ENCODE results near the gene FAM222B.

The FAM222B gene

DNA sequence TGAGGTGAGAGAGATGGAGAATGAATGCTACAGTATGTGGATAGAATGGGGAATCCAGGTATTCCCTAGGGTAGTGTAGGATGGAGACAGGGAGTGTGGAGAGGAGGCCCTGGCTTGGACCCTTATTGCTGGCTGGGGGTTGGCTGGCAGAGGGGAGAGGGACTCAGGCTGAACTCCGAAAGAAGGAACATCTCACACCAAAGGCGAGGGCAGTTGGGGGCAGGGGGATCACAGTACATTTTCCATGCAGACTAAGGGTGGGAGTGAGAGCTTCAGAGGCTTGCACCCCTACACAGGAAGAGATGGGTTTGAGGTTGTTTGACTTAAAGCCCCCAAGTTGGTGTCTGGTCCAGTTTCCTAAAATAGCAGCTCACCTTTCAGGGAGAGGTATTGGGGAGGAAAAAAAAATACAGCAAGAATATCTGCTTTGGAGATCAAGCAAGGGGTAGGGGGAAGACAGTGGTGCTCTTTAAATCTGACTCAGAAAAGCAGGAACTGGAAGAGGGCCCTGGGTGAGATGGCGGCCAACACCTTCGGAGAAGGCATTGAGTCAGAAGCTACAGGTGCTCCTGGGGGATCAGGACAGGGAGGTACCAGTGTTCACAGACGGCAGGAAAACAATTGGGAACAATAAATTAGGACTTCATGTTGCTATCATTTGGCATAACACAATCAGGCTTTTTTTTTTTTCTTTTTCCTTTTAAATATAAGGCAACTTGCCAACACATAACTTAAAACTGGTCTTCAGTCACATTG is 86.4 kb downstream of the FAM222B start:
- peaks cover 6% of the 10 kb centered on the region; the same call in 1 of the 2 replicates for H3K36me3 ChIP-seq (ENCODE audit: insufficient read depth, low read length)
- H3K4me1 ChIP-seq (ENCODE audit: control insufficient read depth, insufficient read depth, low read length, unreplicated experiment), result peaks cover 16% of the 10 kb centered on the region
- no peak overlapping the region for H3K4me3 ChIP-seq (ENCODE audit: low read depth, low read length)
- H3K79me2 ChIP-seq (ENCODE audit: control insufficient read depth, insufficient read depth, low read length, unreplicated experiment), result peaks cover 7% of the 10 kb centered on the region
- H3K27ac ChIP-seq (ENCODE audit: low read depth, low read length), result no peak overlapping the region
- no peaks in the 10 kb centered on the region for H3K27me3 ChIP-seq (ENCODE audit: insufficient read depth, low read length)
- no peak overlapping the region for H2AFZ ChIP-seq (ENCODE audit: low read length, unreplicated experiment)

DNA sequence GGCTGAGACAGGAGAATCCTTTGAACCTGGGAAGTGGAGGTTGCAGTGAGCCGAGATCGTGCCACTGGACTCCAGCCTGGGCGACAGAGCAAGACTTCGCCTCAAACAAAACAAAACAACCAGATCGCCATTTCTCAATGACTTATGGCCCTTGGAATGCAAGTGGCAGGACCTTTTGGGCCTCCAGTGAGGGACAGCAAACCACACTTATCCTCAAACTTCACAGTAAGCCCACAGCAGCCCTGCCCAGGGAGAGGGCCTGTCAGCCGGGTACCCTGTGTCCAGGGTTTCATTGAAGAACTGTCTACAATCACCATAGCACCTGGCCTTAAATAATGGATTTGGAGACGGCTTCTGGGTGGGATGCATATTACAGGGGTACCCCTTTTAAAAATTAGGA is 87.1 kb downstream of the FAM222B start:
- no peak overlapping the region for H3K27ac ChIP-seq (ENCODE audit: low read depth, low read length)
- no peaks in the 10 kb centered on the region for H3K27me3 ChIP-seq (ENCODE audit: insufficient read depth, low read length)
- H3K36me3 ChIP-seq (ENCODE audit: insufficient read depth, low read length), result peaks cover 8% of the 10 kb centered on the region; the same call in 1 of the 2 replicates
- no peak overlapping the region for H2AFZ ChIP-seq (ENCODE audit: low read length, unreplicated experiment)
- no peak overlapping the region for H3K4me3 ChIP-seq (ENCODE audit: low read depth, low read length)
- H3K4me1 ChIP-seq (ENCODE audit: control insufficient read depth, insufficient read depth, low read length, unreplicated experiment), result peaks cover 12% of the 10 kb centered on the region
- H3K79me2 ChIP-seq (ENCODE audit: control insufficient read depth, insufficient read depth, low read length, unreplicated experiment), result peaks cover 7% of the 10 kb centered on the region

GRCh38 chr17:28751600-28752366 is 90.8 kb downstream of the FAM222B start:
- peaks cover 27% of the 10 kb centered on the region for H3K4me1 ChIP-seq (ENCODE audit: control insufficient read depth, insufficient read depth, low read length, unreplicated experiment)
- H3K4me3 ChIP-seq (ENCODE audit: low read depth, low read length), result no peak overlapping the region
- H3K79me2 ChIP-seq (ENCODE audit: control insufficient read depth, insufficient read depth, low read length, unreplicated experiment), result peaks cover 15% of the 10 kb centered on the region
- no peaks in the 10 kb centered on the region for H3K27me3 ChIP-seq (ENCODE audit: insufficient read depth, low read length)
- H2AFZ ChIP-seq (ENCODE audit: low read length, unreplicated experiment), result no peak overlapping the region
- no peak overlapping the region for H3K27ac ChIP-seq (ENCODE audit: low read depth, low read length)
- peaks cover 12% of the 10 kb centered on the region; the same call in 1 of the 2 replicates for H3K36me3 ChIP-seq (ENCODE audit: insufficient read depth, low read length)

GRCh38 chr17:28750178-28751047 is 92.2 kb downstream of the FAM222B start:
- Histone ChIP-seq H2AFZ (ENCODE audit: low read length, unreplicated experiment) (no peak overlapping the region), H3K4me1 (ENCODE audit: control insufficient read depth, insufficient read depth, low read length, unreplicated experiment) (peaks cover 32% of the 10 kb centered on the region), H3K27me3 (ENCODE audit: insufficient read depth, low read length) (no peaks in the 10 kb centered on the region), H3K36me3 (ENCODE audit: insufficient read depth, low read length) (peaks cover 12% of the 10 kb centered on the region; the same call in 1 of the 2 replicates), H3K79me2 (ENCODE audit: control insufficient read depth, insufficient read depth, low read length, unreplicated experiment) (peaks cover 28% of the 10 kb centered on the region), H3K4me3 (ENCODE audit: low read depth, low read length) (no peak overlapping the region), H3K27ac (ENCODE audit: low read depth, low read length) (no peak overlapping the region)

- Histone ChIP-seq H3K27me3 (ENCODE audit: insufficient read depth, low read length) (no peaks in the 10 kb centered on the region), H2AFZ (ENCODE audit: low read length, unreplicated experiment) (no peak overlapping the region), H3K4me1 (ENCODE audit: control insufficient read depth, insufficient read depth, low read length, unreplicated experiment) (peaks cover 28% of the 10 kb centered on the region), H3K79me2 (ENCODE audit: control insufficient read depth, insufficient read depth, low read length, unreplicated experiment) (peaks cover 36% of the 10 kb centered on the region), H3K36me3 (ENCODE audit: insufficient read depth, low read length) (peaks cover 12% of the 10 kb centered on the region; the same call in 1 of the 2 replicates), H3K4me3 (ENCODE audit: low read depth, low read length) (no peak overlapping the region), H3K27ac (ENCODE audit: low read depth, low read length) (no peak overlapping the region)
Measured at GRCh38 chr17:28749516-28750177, 92.9 kb downstream of the FAM222B start.

DNA sequence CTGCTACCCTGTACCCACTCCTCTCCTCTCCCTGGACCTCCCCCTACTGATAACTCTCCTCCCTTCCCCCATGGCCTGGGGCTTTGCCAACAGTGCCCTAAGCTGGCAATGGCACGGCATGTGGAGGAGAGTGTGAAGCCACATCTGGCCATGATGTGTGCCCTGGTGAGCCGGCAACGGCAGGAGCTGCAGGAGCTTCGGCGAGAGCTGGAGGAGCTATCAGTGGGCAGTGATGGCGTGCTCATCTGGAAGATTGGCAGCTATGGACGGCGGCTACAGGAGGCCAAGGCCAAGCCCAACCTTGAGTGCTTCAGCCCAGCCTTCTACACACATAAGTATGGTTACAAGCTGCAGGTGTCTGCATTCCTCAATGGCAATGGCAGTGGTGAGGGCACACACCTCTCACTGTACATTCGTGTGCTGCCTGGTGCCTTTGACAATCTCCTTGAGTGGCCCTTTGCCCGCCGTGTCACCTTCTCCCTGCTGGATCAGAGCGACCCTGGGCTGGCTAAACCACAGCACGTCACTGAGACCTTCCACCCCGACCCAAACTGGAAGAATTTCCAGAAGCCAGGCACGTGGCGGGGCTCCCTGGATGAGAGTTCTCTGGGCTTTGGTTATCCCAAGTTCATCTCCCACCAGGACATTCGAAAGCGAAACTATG is 93.6 kb downstream of the FAM222B start:
- Histone ChIP-seq H3K27me3 (ENCODE audit: insufficient read depth, low read length) (no peaks in the 10 kb centered on the region), H3K36me3 (ENCODE audit: insufficient read depth, low read length) (peaks cover 12% of the 10 kb centered on the region; the same call in 1 of the 2 replicates), H3K4me3 (ENCODE audit: low read depth, low read length) (no peak overlapping the region), H3K27ac (ENCODE audit: low read depth, low read length) (no peak overlapping the region), H3K4me1 (ENCODE audit: control insufficient read depth, insufficient read depth, low read length, unreplicated experiment) (peaks cover 28% of the 10 kb centered on the region), H3K79me2 (ENCODE audit: control insufficient read depth, insufficient read depth, low read length, unreplicated experiment) (peaks cover 41% of the 10 kb centered on the region), H2AFZ (ENCODE audit: low read length, unreplicated experiment) (no peak overlapping the region)

GRCh38 chr17:28747801-28748750 is 94.5 kb downstream of the FAM222B start:
- Histone ChIP-seq H2AFZ (ENCODE audit: low read length, unreplicated experiment) (no peak overlapping the region), H3K36me3 (ENCODE audit: insufficient read depth, low read length) (peaks cover 12% of the 10 kb centered on the region; the same call in 1 of the 2 replicates), H3K4me1 (ENCODE audit: control insufficient read depth, insufficient read depth, low read length, unreplicated experiment) (peaks cover 28% of the 10 kb centered on the region), H3K27me3 (ENCODE audit: insufficient read depth, low read length) (no peaks in the 10 kb centered on the region), H3K4me3 (ENCODE audit: low read depth, low read length) (no peak overlapping the region), H3K27ac (ENCODE audit: low read depth, low read length) (no peak overlapping the region), H3K79me2 (ENCODE audit: control insufficient read depth, insufficient read depth, low read length, unreplicated experiment) (peaks cover 41% of the 10 kb centered on the region)

- Histone ChIP-seq H3K79me2 (ENCODE audit: control insufficient read depth, insufficient read depth, low read length, unreplicated experiment) (peaks cover 41% of the 10 kb centered on the region), H3K27ac (ENCODE audit: low read depth, low read length) (no peak overlapping the region), H3K4me3 (ENCODE audit: low read depth, low read length) (peak overlapping the region; percentile 95; the same call in 1 of the 2 replicates)
Measured at GRCh38 chr17:28747051-28747691, 95.4 kb downstream of the FAM222B start.

More at GRCh38 chr17:28747051-28747691, 95.4 kb downstream of the FAM222B start:
- no peaks in the 10 kb centered on the region for H3K27me3 ChIP-seq (ENCODE audit: insufficient read depth, low read length)
- H2AFZ ChIP-seq (ENCODE audit: low read length, unreplicated experiment), result no peak overlapping the region
- peaks cover 33% of the 10 kb centered on the region for H3K4me1 ChIP-seq (ENCODE audit: control insufficient read depth, insufficient read depth, low read length, unreplicated experiment)
- peaks cover 12% of the 10 kb centered on the region; the same call in 1 of the 2 replicates for H3K36me3 ChIP-seq (ENCODE audit: insufficient read depth, low read length)
